Activated CD8-positive, alpha-beta T cell treated with anti-CD3 and anti-CD28 coated beads for 36 hours (primary cell): ENCODE data around the gene UNK. TPM values are rescaled to one million over a fixed set of nuclear protein-coding genes. Genes with fewer than 3 reads are reported as not detected.

Experiments used
- ATAC-seq: fragments of 200-7000 bp; cut with Tn5 transposase; one replicate; pipeline ENCODE4 v1.10.0; 2021; ENCODE audit warnings: mild to moderate bottlenecking, moderate library complexity
- CTCF ChIA-PET: fragments of 350-600 bp; sonication (Branson Sonifier 250); formaldehyde crosslinking; loops from one replicate; lab custom pipeline; 2021; ENCODE audit warnings: antibody characterized with exemption; lab: Charles Lee
- POLR2A ChIA-PET: fragments of 350-600 bp; sonication (Branson Sonifier 250); formaldehyde crosslinking; loops from one replicate; lab custom pipeline; 2021; ENCODE audit warnings: antibody characterized with exemption; lab: Charles Lee
- DNase-seq: peaks from one replicate; pipeline ENCODE4 v3.0.0-alpha.2; 2020
- H3K27ac Mint-ChIP-seq: one replicate; pipeline ENCODE4 v1.8.0; 2021; ENCODE audit warnings: mild to moderate bottlenecking, mixed read lengths
- H3K27me3 Mint-ChIP-seq: one replicate; pipeline ENCODE4 v1.8.0; 2021; ENCODE audit warnings: mixed read lengths
- H3K36me3 Mint-ChIP-seq: one replicate; pipeline ENCODE4 v1.8.0; 2021; ENCODE audit warnings: low read depth, mixed read lengths
- H3K4me1 Mint-ChIP-seq: one replicate; pipeline ENCODE4 v1.8.0; 2021; ENCODE audit warnings: low read depth, mixed read lengths
- H3K4me3 Mint-ChIP-seq: one replicate; pipeline ENCODE4 v1.8.0; 2021; ENCODE audit warnings: mild to moderate bottlenecking, moderate library complexity, mixed read lengths
- H3K9me3 Mint-ChIP-seq: one replicate; pipeline ENCODE4 v1.8.0; 2021; ENCODE audit warnings: mixed read lengths
- CTCF ChIP-seq: fragments of 200-600 bp; IDR thresholded peaks from one replicate; pipeline ENCODE4 v1.8.0; 2022; ENCODE audit warnings: antibody characterized with exemption, mild to moderate bottlenecking
- intact Hi-C: fragments of 100-400 bp; cut with micrococcal nuclease; formaldehyde crosslinking; loops from one replicate; pipeline ENCODE4 v1.10.0; 2022
- total RNA-seq, 2 experiments: library from RNA; stranded (reverse); gene quantifications; one replicate each; pipeline ENCODE4 v1.2.3, GENCODE V29; 2021

The UNK gene
- 10 to 100 TPM; 26.4 to 26.6 TPM for total RNA-seq

- Mint-ChIP-seq H3K4me1 (peaks cover 35% of the 10 kb centered on the region), H3K27me3 (peaks cover 2% of the 10 kb centered on the region), H3K9me3 (no peaks in the 10 kb centered on the region), H3K36me3 (peaks cover 20% of the 10 kb centered on the region), H3K27ac (peak within 1 kb of the TSS; percentile 100), H3K4me3 (peak within 1 kb of the TSS; percentile 93)
- CTCF ChIA-PET: interaction anchor here (0.7 to 3.0 kb wide), 9 partner anchors 20 to 151 kb away, joined by 3 to 22 read pairs (median 4); partner anchors contain the start of genes GALK1, SMIM5 and TRIM47
- peak; percentile 98 for DNase-seq
- TF ChIP-seq CTCF: no peak
- intact Hi-C loops: no loop called here
- POLR2A ChIA-PET: interaction anchor here (0.6 to 6.3 kb wide), 13 partner anchors 9 to 670 kb away, joined by 3 to 74 read pairs (median 10); partner anchors contain the start of genes GALK1, TRIM65 and WBP2
- peak; percentile 71 for ATAC-seq
Measured at GRCh38 chr17:75784473-75785015, at the start of gene UNK. UNK (plus strand) TSS chr17:75784806; CDS start chr17:75784881, 75 bp downstream.

- ATAC-seq (no peak), DNase-seq (no peak)
- ChIA-PET CTCF (interaction anchor here (2.2 to 22.4 kb wide), 3 partner anchors 13 to 103 kb away, joined by 6 to 217 read pairs (median 14); partner anchors contain the start of gene SMIM5), POLR2A (no interaction called here)
- TF ChIP-seq CTCF: no peak
- peaks cover 6% of the 10 kb centered on the region for H3K4me1 Mint-ChIP-seq
- intact Hi-C loops: no loop called here
- H3K4me3 Mint-ChIP-seq: no peak overlapping the region
- no peaks in the 10 kb centered on the region for H3K9me3 Mint-ChIP-seq
- H3K36me3 Mint-ChIP-seq: no peaks in the 10 kb centered on the region
- H3K27ac Mint-ChIP-seq: no peak overlapping the region
- peaks cover 2% of the 10 kb centered on the region for H3K27me3 Mint-ChIP-seq
Measured at GRCh38 chr17:75736173-75736835, 48.3 kb upstream of the UNK start.

- no peak for DNase-seq
- Mint-ChIP-seq H3K4me1 (peaks cover 6% of the 10 kb centered on the region), H3K4me3 (no peak overlapping the region), H3K9me3 (no peaks in the 10 kb centered on the region), H3K36me3 (no peaks in the 10 kb centered on the region), H3K27me3 (peaks cover 2% of the 10 kb centered on the region), H3K27ac (no peak overlapping the region)
- ChIA-PET CTCF (interaction anchor here (0.6 to 22.4 kb wide), 6 partner anchors 12 to 136 kb away, joined by 3 to 217 read pairs (median 4); partner anchors contain the start of gene SMIM5), POLR2A (interaction anchor here (1.0 kb wide), 1 partner anchor 41 kb away, joined by 3 read pairs; no protein-coding TSS in a partner anchor)
- no peak for TF ChIP-seq CTCF
- ATAC-seq: no peak
- intact Hi-C loops: no loop called here
Measured at GRCh38 chr17:75737133-75737962, 47.3 kb upstream of the UNK start.

- POLR2A ChIA-PET: interaction anchor here (1.0 kb wide), 1 partner anchor 40 kb away, joined by 3 read pairs; no protein-coding TSS in a partner anchor
- H3K27me3 Mint-ChIP-seq: peaks cover 2% of the 10 kb centered on the region
- H3K36me3 Mint-ChIP-seq: no peaks in the 10 kb centered on the region
- peak overlapping the region; percentile 65 for H3K27ac Mint-ChIP-seq
- intact Hi-C loops: no loop called here
- peak; percentile 74 for DNase-seq
- ATAC-seq: peak; percentile 95
- TF ChIP-seq CTCF: no peak
- H3K4me3 Mint-ChIP-seq: no peak overlapping the region
- H3K4me1 Mint-ChIP-seq: peaks cover 6% of the 10 kb centered on the region
- CTCF ChIA-PET: interaction anchor here (0.6 to 22.4 kb wide), 6 partner anchors 11 to 137 kb away, joined by 3 to 217 read pairs (median 4); partner anchors contain the start of gene SMIM5
- no peaks in the 10 kb centered on the region for H3K9me3 Mint-ChIP-seq
Measured at GRCh38 chr17:75738218-75738802, 46.3 kb upstream of the UNK start.
